ENCODE measurements around the gene LIMK1.
"Not testable (repeated sequence)": the region's sequence is repeated elsewhere in the genome, so short reads cannot be mapped to it uniquely, and the experiment has no call there.

LIMK1 gene

DNA sequence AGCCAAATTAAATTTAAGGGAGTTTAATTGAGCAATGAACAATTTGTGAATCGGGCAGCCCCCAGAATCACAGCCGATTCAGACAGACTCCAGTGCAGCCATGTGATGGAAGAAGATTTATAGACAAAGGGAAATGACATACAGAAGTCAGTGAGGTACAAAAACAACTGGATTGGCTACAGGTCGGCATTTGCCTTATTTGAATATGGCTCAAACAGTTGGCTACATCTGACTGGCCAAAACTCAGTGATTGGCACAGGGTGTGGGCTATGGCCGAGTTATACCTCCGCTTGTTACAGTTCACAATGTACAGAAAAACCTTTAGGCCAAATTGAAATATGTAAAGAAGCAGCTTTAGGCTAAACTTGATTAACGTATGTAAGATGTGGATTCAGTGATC lies 59.8 kb downstream of the LIMK1 start:
- Histone ChIP-seq H3K27ac (ENCODE audit: insufficient read depth, low read depth, low read length, poor library complexity, severe bottlenecking) (no peak overlapping the region), H3K36me3 (ENCODE audit: control insufficient read depth, insufficient read depth, low read length) (no peaks in the 10 kb centered on the region)
- whole genome bisulfite sequencing, 2 experiments: 94% methylated on average over 6 of the region's 6 CpGs

DNA sequence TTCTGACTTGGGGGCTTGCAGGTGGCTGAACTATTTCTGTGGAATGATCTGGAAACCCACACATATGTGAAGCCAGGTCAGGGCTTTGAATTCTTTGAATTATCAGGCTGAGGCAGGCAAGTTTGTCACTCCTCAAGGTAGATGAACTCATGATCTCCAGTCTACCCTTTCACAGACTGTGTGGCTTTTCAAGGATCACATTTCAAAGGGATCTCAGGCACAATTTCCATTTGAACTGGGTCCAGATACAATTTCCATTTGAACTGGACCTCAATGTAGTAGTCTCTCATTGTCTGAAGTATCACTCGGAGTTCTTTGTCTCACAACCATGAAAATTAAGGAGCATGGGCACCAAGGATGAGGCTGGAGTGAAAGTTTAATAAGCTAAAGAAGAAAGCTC lies 64.9 kb downstream of the LIMK1 start:
- Histone ChIP-seq H3K27ac (ENCODE audit: insufficient read depth, low read depth, low read length, poor library complexity, severe bottlenecking) (no peak overlapping the region), H3K9me3 (ENCODE audit: control insufficient read depth, low read length) (no peaks in the 10 kb centered on the region), H3K4me3 (ENCODE audit: insufficient read depth, low read depth, low read length) (no peak overlapping the region), H3K36me3 (ENCODE audit: control insufficient read depth, insufficient read depth, low read length) (no peaks in the 10 kb centered on the region), H3K27me3 (ENCODE audit: control insufficient read depth, insufficient read depth, low read length, poor library complexity, severe bottlenecking) (no peaks in the 10 kb centered on the region), H3K4me1 (ENCODE audit: control insufficient read depth, insufficient read depth, low read length) (no peaks in the 10 kb centered on the region)
- WGBS, 2 experiments: 93 to 100% methylated on average over 1 of the region's 1 CpG

More for the DNA sequence above, 59.8 kb downstream of the LIMK1 start:
- no peaks in the 10 kb centered on the region for H3K4me1 ChIP-seq (ENCODE audit: control insufficient read depth, insufficient read depth, low read length)
- no peak overlapping the region for H3K4me3 ChIP-seq (ENCODE audit: insufficient read depth, low read depth, low read length)
- H3K27me3 ChIP-seq (ENCODE audit: control insufficient read depth, insufficient read depth, low read length, poor library complexity, severe bottlenecking): no peaks in the 10 kb centered on the region
- no peaks in the 10 kb centered on the region for H3K9me3 ChIP-seq (ENCODE audit: control insufficient read depth, low read length)

- H3K4me3 ChIP-seq (ENCODE audit: insufficient read depth, low read depth, low read length): no peak overlapping the region
- no peaks in the 10 kb centered on the region for H3K4me1 ChIP-seq (ENCODE audit: control insufficient read depth, insufficient read depth, low read length)
- H3K27ac ChIP-seq (ENCODE audit: insufficient read depth, low read depth, low read length, poor library complexity, severe bottlenecking): no peak overlapping the region
- no peaks in the 10 kb centered on the region for H3K36me3 ChIP-seq (ENCODE audit: control insufficient read depth, insufficient read depth, low read length)
- H3K9me3 ChIP-seq (ENCODE audit: control insufficient read depth, low read length): no peaks in the 10 kb centered on the region
- 90 to 98% methylated on average over 5 of the region's 5 CpGs for WGBS, 2 experiments
- no peaks in the 10 kb centered on the region for H3K27me3 ChIP-seq (ENCODE audit: control insufficient read depth, insufficient read depth, low read length, poor library complexity, severe bottlenecking)
Measured at GRCh38 chr7:74149071-74149470, 65.5 kb downstream of the LIMK1 start.

DNA sequence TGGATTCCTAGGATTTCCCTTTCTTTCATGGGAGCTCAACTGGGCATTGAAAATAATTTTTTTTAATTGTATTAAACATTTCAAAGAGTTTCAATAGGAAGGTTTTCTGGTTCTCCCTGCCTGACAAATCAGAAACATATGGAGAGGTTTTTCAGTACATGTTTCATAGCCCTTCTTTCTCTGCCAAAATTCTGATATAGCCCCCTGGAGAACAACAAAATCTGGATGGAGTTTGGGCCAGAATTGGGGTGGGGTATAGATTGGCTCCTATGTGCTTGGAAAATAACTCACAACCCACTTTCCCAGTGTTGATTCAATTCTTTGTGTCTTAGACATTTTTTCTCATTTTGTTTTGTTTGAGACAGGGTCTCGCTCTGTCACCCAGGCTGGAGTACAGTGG lies 66.0 kb downstream of the LIMK1 start:
- no peaks in the 10 kb centered on the region for H3K4me1 ChIP-seq (ENCODE audit: control insufficient read depth, insufficient read depth, low read length)
- no peaks in the 10 kb centered on the region for H3K9me3 ChIP-seq (ENCODE audit: control insufficient read depth, low read length)
- WGBS, 2 experiments: 77 to 97% methylated on average over 1 of the region's 1 CpG
- no peaks in the 10 kb centered on the region for H3K36me3 ChIP-seq (ENCODE audit: control insufficient read depth, insufficient read depth, low read length)
- H3K27me3 ChIP-seq (ENCODE audit: control insufficient read depth, insufficient read depth, low read length, poor library complexity, severe bottlenecking): no peaks in the 10 kb centered on the region
- no peak overlapping the region for H3K27ac ChIP-seq (ENCODE audit: insufficient read depth, low read depth, low read length, poor library complexity, severe bottlenecking)
- no peak overlapping the region for H3K4me3 ChIP-seq (ENCODE audit: insufficient read depth, low read depth, low read length)

GRCh38 chr7:74153736-74154135 lies 70.1 kb downstream of the LIMK1 start:
- H3K36me3 ChIP-seq (ENCODE audit: control insufficient read depth, insufficient read depth, low read length): no peaks in the 10 kb centered on the region
- no peaks in the 10 kb centered on the region for H3K27me3 ChIP-seq (ENCODE audit: control insufficient read depth, insufficient read depth, low read length, poor library complexity, severe bottlenecking)
- H3K4me1 ChIP-seq (ENCODE audit: control insufficient read depth, insufficient read depth, low read length): no peaks in the 10 kb centered on the region
- H3K27ac ChIP-seq (ENCODE audit: insufficient read depth, low read depth, low read length, poor library complexity, severe bottlenecking): no peak overlapping the region
- 85 to 89% methylated on average over 8 to 9 of the region's 9 CpGs for WGBS, 2 experiments
- H3K9me3 ChIP-seq (ENCODE audit: control insufficient read depth, low read length): no peaks in the 10 kb centered on the region
- no peak overlapping the region for H3K4me3 ChIP-seq (ENCODE audit: insufficient read depth, low read depth, low read length)

GRCh38 chr7:74155810-74156395 lies 72.3 kb downstream of the LIMK1 start:
- Histone ChIP-seq H3K36me3 (ENCODE audit: control insufficient read depth, insufficient read depth, low read length) (no peaks in the 10 kb centered on the region), H3K4me1 (ENCODE audit: control insufficient read depth, insufficient read depth, low read length) (no peaks in the 10 kb centered on the region), H3K27ac (ENCODE audit: insufficient read depth, low read depth, low read length, poor library complexity, severe bottlenecking) (no peak overlapping the region), H3K9me3 (ENCODE audit: control insufficient read depth, low read length) (no peaks in the 10 kb centered on the region), H3K4me3 (ENCODE audit: insufficient read depth, low read depth, low read length) (no peak overlapping the region), H3K27me3 (ENCODE audit: control insufficient read depth, insufficient read depth, low read length, poor library complexity, severe bottlenecking) (no peaks in the 10 kb centered on the region)
- WGBS, 2 experiments: 75 to 82% methylated on average over 9 of the region's 9 CpGs

DNA sequence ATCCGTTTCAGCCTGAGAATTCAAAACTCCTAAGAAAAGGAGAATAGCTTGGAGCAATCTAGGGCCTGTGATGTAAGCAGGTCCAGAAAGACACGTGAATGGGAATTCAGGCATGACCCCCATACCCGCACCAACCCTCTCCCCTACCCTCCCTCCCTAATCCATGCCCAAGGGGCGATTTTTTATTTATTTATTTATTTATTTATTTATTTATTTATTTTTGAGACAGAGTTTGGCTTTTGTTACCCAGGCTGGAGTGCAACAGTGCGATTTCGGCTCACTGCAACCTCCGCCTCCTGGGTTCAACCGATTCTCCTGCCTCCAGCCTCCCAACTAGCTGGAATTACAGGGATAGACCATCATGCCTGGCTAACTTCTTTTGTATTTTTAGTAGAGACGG lies 74.0 kb downstream of the LIMK1 start:
- Histone ChIP-seq H3K4me1 (ENCODE audit: control insufficient read depth, insufficient read depth, low read length) (no peaks in the 10 kb centered on the region), H3K4me3 (ENCODE audit: insufficient read depth, low read depth, low read length) (no peak overlapping the region), H3K36me3 (ENCODE audit: control insufficient read depth, insufficient read depth, low read length) (no peaks in the 10 kb centered on the region), H3K27ac (ENCODE audit: insufficient read depth, low read depth, low read length, poor library complexity, severe bottlenecking) (no peak overlapping the region), H3K27me3 (ENCODE audit: control insufficient read depth, insufficient read depth, low read length, poor library complexity, severe bottlenecking) (no peaks in the 10 kb centered on the region), H3K9me3 (ENCODE audit: control insufficient read depth, low read length) (no peaks in the 10 kb centered on the region)
- 92 to 93% methylated on average over 6 to 7 of the region's 9 CpGs for WGBS, 2 experiments

DNA sequence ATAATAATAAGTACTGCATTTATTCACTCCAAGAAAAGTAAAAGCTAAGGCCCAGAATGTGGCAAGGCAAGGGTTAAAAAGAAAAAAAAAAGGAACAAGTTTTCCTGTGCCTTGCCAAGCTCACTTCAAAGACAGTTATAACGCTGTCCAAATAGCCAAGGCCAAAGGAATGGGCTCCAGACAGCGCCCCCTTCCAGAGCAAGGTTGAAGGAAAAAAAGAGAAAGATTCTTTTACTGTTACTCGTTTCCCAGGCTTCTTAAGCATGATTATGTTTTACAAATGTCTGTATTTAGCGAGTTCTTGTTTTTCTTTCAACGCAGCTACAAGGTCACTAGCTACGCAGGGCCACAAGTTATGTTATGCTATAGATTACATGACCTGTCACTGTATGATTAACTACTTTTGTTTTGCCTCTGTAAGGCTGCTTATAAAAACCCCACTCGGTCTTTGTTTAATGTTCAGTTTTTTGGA lies 81.4 kb downstream of the LIMK1 start:
- H3K4me1 ChIP-seq (ENCODE audit: control insufficient read depth, insufficient read depth, low read length): no peaks in the 10 kb centered on the region
- H3K36me3 ChIP-seq (ENCODE audit: control insufficient read depth, insufficient read depth, low read length): no peaks in the 10 kb centered on the region
- no peak overlapping the region for H3K4me3 ChIP-seq (ENCODE audit: insufficient read depth, low read depth, low read length)
- 55 to 59% methylated on average over 7 of the region's 7 CpGs for WGBS, 2 experiments
- H3K27me3 ChIP-seq (ENCODE audit: control insufficient read depth, insufficient read depth, low read length, poor library complexity, severe bottlenecking): no peaks in the 10 kb centered on the region
- no peak overlapping the region for H3K27ac ChIP-seq (ENCODE audit: insufficient read depth, low read depth, low read length, poor library complexity, severe bottlenecking)
- no peaks in the 10 kb centered on the region for H3K9me3 ChIP-seq (ENCODE audit: control insufficient read depth, low read length)

DNA sequence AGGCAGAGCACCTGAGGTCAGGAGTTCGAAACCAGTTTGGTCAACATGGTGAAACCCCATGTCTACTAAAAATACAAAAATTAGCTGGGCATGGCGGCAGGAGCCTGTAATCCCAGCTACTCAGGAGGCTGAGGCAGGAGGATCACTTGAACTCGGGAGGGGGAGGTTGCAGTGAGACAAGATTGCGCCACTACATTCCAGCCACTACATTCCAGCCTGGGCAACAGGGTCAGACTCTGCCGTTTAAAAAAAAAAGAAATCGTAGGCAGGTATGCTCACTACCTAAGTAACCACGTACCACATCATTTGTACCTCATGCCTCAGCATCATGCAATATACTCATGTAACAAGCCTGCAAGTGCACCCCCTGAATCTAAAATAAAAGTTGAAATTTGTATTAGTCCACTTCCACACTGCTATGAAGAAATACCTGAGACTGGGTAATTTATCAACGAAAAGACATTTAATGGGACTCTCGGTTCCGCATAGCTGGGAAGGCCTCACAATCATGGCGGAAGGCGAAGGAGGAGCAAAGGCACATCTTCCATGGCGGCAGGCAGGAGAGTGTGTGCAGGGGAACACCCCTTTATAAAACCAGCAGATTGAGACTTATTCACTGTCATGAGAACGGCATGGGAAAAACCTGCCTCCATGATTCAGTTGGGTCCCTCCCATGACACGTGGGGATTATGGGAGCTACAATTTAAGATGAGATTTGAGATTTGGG lies 82.4 kb downstream of the LIMK1 start:
- Histone ChIP-seq H3K4me1 (ENCODE audit: control insufficient read depth, insufficient read depth, low read length) (no peaks in the 10 kb centered on the region), H3K4me3 (ENCODE audit: insufficient read depth, low read depth, low read length) (no peak overlapping the region), H3K36me3 (ENCODE audit: control insufficient read depth, insufficient read depth, low read length) (no peaks in the 10 kb centered on the region), H3K27me3 (ENCODE audit: control insufficient read depth, insufficient read depth, low read length, poor library complexity, severe bottlenecking) (no peaks in the 10 kb centered on the region), H3K27ac (ENCODE audit: insufficient read depth, low read depth, low read length, poor library complexity, severe bottlenecking) (no peak overlapping the region), H3K9me3 (ENCODE audit: control insufficient read depth, low read length) (no peaks in the 10 kb centered on the region)
- 92 to 95% methylated on average over 15 of the region's 15 CpGs for WGBS, 2 experiments

GRCh38 chr7:74167324-74167723 lies 83.7 kb downstream of the LIMK1 start:
- not testable (repeated sequence) for H3K27ac ChIP-seq (ENCODE audit: insufficient read depth, low read depth, low read length, poor library complexity, severe bottlenecking); H3K27me3 ChIP-seq (ENCODE audit: control insufficient read depth, insufficient read depth, low read length, poor library complexity, severe bottlenecking); H3K36me3 ChIP-seq (ENCODE audit: control insufficient read depth, insufficient read depth, low read length); H3K4me3 ChIP-seq (ENCODE audit: insufficient read depth, low read depth, low read length); H3K4me1 ChIP-seq (ENCODE audit: control insufficient read depth, insufficient read depth, low read length); H3K9me3 ChIP-seq (ENCODE audit: control insufficient read depth, low read length)
- 93 to 96% methylated on average over 6 of the region's 6 CpGs for WGBS, 2 experiments

Measured in ectodermal cell (in vitro differentiated cells).